DOHH2 (cell line): ENCODE results near the gene CPLX3.

Experiments used
- EZH2phosphoT487 ChIP-seq: fragments of 200-600 bp; sonication (generic); IDR thresholded peaks from 2 replicates; pipeline ENCODE4 v1.6.1; 2017; ENCODE audit warnings: borderline replicate concordance, mild to moderate bottlenecking, antibody characterized with exemption, low read length, moderate library complexity, mixed read lengths
- TF ChIP-seq, protein P1 (sequence below): fragments of 200-600 bp; sonication (generic); IDR thresholded peaks from one replicate; pipeline ENCODE4 v1.5.1; 2014; ENCODE audit warnings: antibody characterized with exemption, mild to moderate bottlenecking, low read depth, low read length; ENCODE audit not compliant: poor library complexity, severe bottlenecking

DNA sequence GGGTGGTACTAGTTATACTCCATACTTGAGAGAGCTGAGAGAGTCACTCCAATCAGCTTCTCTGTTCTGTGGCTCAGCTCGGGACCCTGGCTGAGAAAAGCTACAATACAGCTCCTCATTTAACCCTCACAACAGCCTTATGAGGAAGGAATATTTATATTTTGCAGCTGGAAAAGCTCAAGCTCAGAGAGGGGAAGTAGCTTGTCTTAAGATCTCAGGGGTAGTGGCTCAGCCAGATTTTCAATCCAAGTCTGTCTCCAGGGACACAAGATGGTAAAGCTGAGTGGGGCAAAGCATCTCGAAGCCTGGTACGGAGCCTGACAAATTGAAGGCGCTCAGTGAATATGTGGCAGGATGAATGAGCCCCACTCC is 31.9 kb downstream of the CPLX3 start:
- TF ChIP-seq, protein P1, sequence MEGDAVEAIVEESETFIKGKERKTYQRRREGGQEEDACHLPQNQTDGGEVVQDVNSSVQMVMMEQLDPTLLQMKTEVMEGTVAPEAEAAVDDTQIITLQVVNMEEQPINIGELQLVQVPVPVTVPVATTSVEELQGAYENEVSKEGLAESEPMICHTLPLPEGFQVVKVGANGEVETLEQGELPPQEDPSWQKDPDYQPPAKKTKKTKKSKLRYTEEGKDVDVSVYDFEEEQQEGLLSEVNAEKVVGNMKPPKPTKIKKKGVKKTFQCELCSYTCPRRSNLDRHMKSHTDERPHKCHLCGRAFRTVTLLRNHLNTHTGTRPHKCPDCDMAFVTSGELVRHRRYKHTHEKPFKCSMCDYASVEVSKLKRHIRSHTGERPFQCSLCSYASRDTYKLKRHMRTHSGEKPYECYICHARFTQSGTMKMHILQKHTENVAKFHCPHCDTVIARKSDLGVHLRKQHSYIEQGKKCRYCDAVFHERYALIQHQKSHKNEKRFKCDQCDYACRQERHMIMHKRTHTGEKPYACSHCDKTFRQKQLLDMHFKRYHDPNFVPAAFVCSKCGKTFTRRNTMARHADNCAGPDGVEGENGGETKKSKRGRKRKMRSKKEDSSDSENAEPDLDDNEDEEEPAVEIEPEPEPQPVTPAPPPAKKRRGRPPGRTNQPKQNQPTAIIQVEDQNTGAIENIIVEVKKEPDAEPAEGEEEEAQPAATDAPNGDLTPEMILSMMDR = no peak
- TF ChIP-seq EZH2phosphoT487 = no peak
